Measurements from ENCODE around the gene CATSPERD.

The CATSPERD gene

GRCh38 chr19:5809053-5809452 is 88.6 kb downstream of the CATSPERD start:
- DNase-seq, result no peak

- no peak for DNase-seq
These were observed 89.0 kb downstream of the CATSPERD start for GRCh38 chr19:5809469-5809868.

GRCh38 chr19:5811117-5811516 is 90.7 kb downstream of the CATSPERD start:
- DNase-seq, result no peak

GRCh38 chr19:5814123-5814851 is 93.8 kb downstream of the CATSPERD start:
- DNase-seq, result no peak

GRCh38 chr19:5814852-5815246 is 94.4 kb downstream of the CATSPERD start:
- DNase-seq, result no peak

- no peak for DNase-seq
These were observed 96.8 kb downstream of the CATSPERD start for GRCh38 chr19:5817218-5817617.

- no peak for DNase-seq
These were observed 98.2 kb downstream of the CATSPERD start for GRCh38 chr19:5818594-5818993.

GRCh38 chr19:5820785-5821184 is 100.3 kb downstream of the CATSPERD start:
- DNase-seq, result no peak

GRCh38 chr19:5821521-5822180 is 101.2 kb downstream of the CATSPERD start:
- DNase-seq, result no peak

GRCh38 chr19:5822181-5822844 is 101.9 kb downstream of the CATSPERD start:
- no peak for DNase-seq

GRCh38 chr19:5823579-5824281 is 103.3 kb downstream of the CATSPERD start:
- DNase-seq, result no peak

GRCh38 chr19:5824751-5825150 is 104.3 kb downstream of the CATSPERD start:
- DNase-seq, result no peak

- DNase-seq, result no peak
These were observed 104.7 kb downstream of the CATSPERD start for GRCh38 chr19:5825178-5825577.

- DNase-seq, result peak; percentile 16
These were observed 106.3 kb downstream of the CATSPERD start for GRCh38 chr19:5826531-5827341.

- no peak for DNase-seq
These were observed 107.0 kb downstream of the CATSPERD start for GRCh38 chr19:5827342-5827890.

GRCh38 chr19:5827891-5828660 is 107.6 kb downstream of the CATSPERD start:
- peak; percentile 95 for DNase-seq
